Measurements from ENCODE around the gene APLP1.
"Not testable (repeated sequence)": the region's sequence is repeated elsewhere in the genome, so short reads cannot be mapped to it uniquely, and the experiment has no call there.

Gene APLP1

GRCh38 chr19:35883882-35884281, 15.5 kb downstream of the APLP1 start:
- Mint-ChIP-seq H3K9me3 (no peaks in the 10 kb centered on the region), H3K4me3 (no peak overlapping the region), H3K36me3 (peaks cover 27% of the 10 kb centered on the region), H3K27me3 (peaks cover 15% of the 10 kb centered on the region), H3K27ac (peak overlapping the region; percentile 65), H3K4me1 (peaks cover 10% of the 10 kb centered on the region)
- DNase-seq: no peak
- CTCF ChIA-PET: interaction anchor here (0.6 to 5.5 kb wide), 5 partner anchors 10 to 895 kb away, joined by 3 to 86 read pairs (median 4); no protein-coding TSS in a partner anchor

- peaks cover 4% of the 10 kb centered on the region for H3K4me1 Mint-ChIP-seq
- H3K9me3 Mint-ChIP-seq: no peaks in the 10 kb centered on the region
- peaks cover under 1% of the 10 kb centered on the region for H3K27me3 Mint-ChIP-seq
- H3K4me3 Mint-ChIP-seq: no peak overlapping the region
- DNase-seq: no peak
- peaks cover 37% of the 10 kb centered on the region for H3K36me3 Mint-ChIP-seq
- CTCF ChIA-PET: interaction anchor here (1.3 kb wide), 1 partner anchor 46 kb away, joined by 10 read pairs; no protein-coding TSS in a partner anchor
- H3K27ac Mint-ChIP-seq: peak overlapping the region; percentile 76
These were observed 16.9 kb downstream of the APLP1 start for GRCh38 chr19:35885225-35885738.

GRCh38 chr19:35885904-35886303, 17.5 kb downstream of the APLP1 start:
- CTCF ChIA-PET: interaction anchor here (1.3 kb wide), 1 partner anchor 46 kb away, joined by 10 read pairs; no protein-coding TSS in a partner anchor
- DNase-seq: no peak
- peaks cover 41% of the 10 kb centered on the region for H3K36me3 Mint-ChIP-seq
- H3K27me3 Mint-ChIP-seq: no peaks in the 10 kb centered on the region
- no peak overlapping the region for H3K4me3 Mint-ChIP-seq
- H3K27ac Mint-ChIP-seq: no peak overlapping the region
- peaks cover 4% of the 10 kb centered on the region for H3K4me1 Mint-ChIP-seq
- H3K9me3 Mint-ChIP-seq: no peaks in the 10 kb centered on the region

- Mint-ChIP-seq H3K9me3 (no peaks in the 10 kb centered on the region), H3K4me1 (peaks cover 3% of the 10 kb centered on the region), H3K27ac (no peak overlapping the region), H3K4me3 (no peak overlapping the region), H3K36me3 (peaks cover 45% of the 10 kb centered on the region), H3K27me3 (no peaks in the 10 kb centered on the region)
- CTCF ChIA-PET: no interaction called here
- no peak for DNase-seq
These were observed 18.8 kb downstream of the APLP1 start for GRCh38 chr19:35887197-35887596.

- no peak overlapping the region for H3K27ac Mint-ChIP-seq
- DNase-seq: no peak
- H3K4me3 Mint-ChIP-seq: no peak overlapping the region
- H3K36me3 Mint-ChIP-seq: peaks cover 55% of the 10 kb centered on the region
- CTCF ChIA-PET: interaction anchor here (1.2 kb wide), 1 partner anchor 43 kb away, joined by 4 read pairs; no protein-coding TSS in a partner anchor
- H3K27me3 Mint-ChIP-seq: no peaks in the 10 kb centered on the region
- no peaks in the 10 kb centered on the region for H3K9me3 Mint-ChIP-seq
- peaks cover 4% of the 10 kb centered on the region for H3K4me1 Mint-ChIP-seq
These were observed 20.0 kb downstream of the APLP1 start for GRCh38 chr19:35888398-35888797.

GRCh38 chr19:35889370-35890112, 21.2 kb downstream of the APLP1 start:
- CTCF ChIA-PET: interaction anchor here (0.6 to 1.2 kb wide), 2 partner anchors 12 to 42 kb away, joined by 3 to 4 read pairs; no protein-coding TSS in a partner anchor
- Mint-ChIP-seq H3K4me3 (no peak overlapping the region), H3K27me3 (no peaks in the 10 kb centered on the region), H3K4me1 (peaks cover 4% of the 10 kb centered on the region), H3K36me3 (peaks cover 61% of the 10 kb centered on the region), H3K27ac (no peak overlapping the region), H3K9me3 (no peaks in the 10 kb centered on the region)
- DNase-seq: no peak

GRCh38 chr19:35890113-35890650, 21.8 kb downstream of the APLP1 start:
- peaks cover 62% of the 10 kb centered on the region for H3K36me3 Mint-ChIP-seq
- H3K27me3 Mint-ChIP-seq: no peaks in the 10 kb centered on the region
- H3K9me3 Mint-ChIP-seq: no peaks in the 10 kb centered on the region
- CTCF ChIA-PET: no interaction called here
- H3K27ac Mint-ChIP-seq: no peak overlapping the region
- no peak overlapping the region for H3K4me3 Mint-ChIP-seq
- peaks cover 7% of the 10 kb centered on the region for H3K4me1 Mint-ChIP-seq
- DNase-seq: no peak

- not testable (repeated sequence) for H3K27ac Mint-ChIP-seq, DNase-seq, H3K27me3 Mint-ChIP-seq, H3K4me3 Mint-ChIP-seq, H3K9me3 Mint-ChIP-seq
- Mint-ChIP-seq H3K4me1 (peaks cover 15% of the 10 kb centered on the region), H3K36me3 (peaks cover 59% of the 10 kb centered on the region)
- CTCF ChIA-PET: interaction anchor here (0.6 kb wide), 1 partner anchor 30 kb away, joined by 3 read pairs; no protein-coding TSS in a partner anchor
These were observed 23.4 kb downstream of the APLP1 start for GRCh38 chr19:35891819-35892218.

- no peaks in the 10 kb centered on the region for H3K27me3 Mint-ChIP-seq
- H3K4me1 Mint-ChIP-seq: peaks cover 28% of the 10 kb centered on the region
- CTCF ChIA-PET: interaction anchor here (1.5 to 2.1 kb wide), 2 partner anchors 11 to 37 kb away, joined by 3 to 5 read pairs; no protein-coding TSS in a partner anchor
- H3K4me3 Mint-ChIP-seq: no peak overlapping the region
- no peak overlapping the region for H3K27ac Mint-ChIP-seq
- no peak for DNase-seq
- peaks cover 53% of the 10 kb centered on the region for H3K36me3 Mint-ChIP-seq
- no peaks in the 10 kb centered on the region for H3K9me3 Mint-ChIP-seq
These were observed 26.0 kb downstream of the APLP1 start for GRCh38 chr19:35894342-35894741.

GRCh38 chr19:35895911-35896642, 27.7 kb downstream of the APLP1 start:
- Mint-ChIP-seq H3K36me3 (peaks cover 44% of the 10 kb centered on the region), H3K27ac (peak overlapping the region; percentile 24), H3K4me3 (no peak overlapping the region)

GRCh38 chr19:35896643-35897040, 28.3 kb downstream of the APLP1 start:
- H3K27ac Mint-ChIP-seq: peak overlapping the region; percentile 45
- peaks cover 37% of the 10 kb centered on the region for H3K4me1 Mint-ChIP-seq
- H3K36me3 Mint-ChIP-seq: peaks cover 42% of the 10 kb centered on the region
- no peaks in the 10 kb centered on the region for H3K9me3 Mint-ChIP-seq
- no peaks in the 10 kb centered on the region for H3K27me3 Mint-ChIP-seq
- no peak overlapping the region for H3K4me3 Mint-ChIP-seq
- DNase-seq: no peak
- CTCF ChIA-PET: interaction anchor here (1.2 kb wide), 1 partner anchor 35 kb away, joined by 4 read pairs; no protein-coding TSS in a partner anchor

More at GRCh38 chr19:35895911-35896642, 27.7 kb downstream of the APLP1 start:
- Mint-ChIP-seq H3K9me3 (no peaks in the 10 kb centered on the region), H3K27me3 (no peaks in the 10 kb centered on the region), H3K4me1 (peaks cover 34% of the 10 kb centered on the region)
- CTCF ChIA-PET: interaction anchor here (1.0 to 1.2 kb wide), 2 partner anchors 17 to 35 kb away, joined by 3 to 4 read pairs; no protein-coding TSS in a partner anchor
- no peak for DNase-seq

GRCh38 chr19:35897706-35898451, 29.5 kb downstream of the APLP1 start:
- peak overlapping the region; percentile 84 for H3K4me3 Mint-ChIP-seq
- no peaks in the 10 kb centered on the region for H3K9me3 Mint-ChIP-seq
- CTCF ChIA-PET: no interaction called here
- H3K27ac Mint-ChIP-seq: peak overlapping the region; percentile 98
- DNase-seq: no peak
- peaks cover 38% of the 10 kb centered on the region for H3K36me3 Mint-ChIP-seq
- peaks cover 46% of the 10 kb centered on the region for H3K4me1 Mint-ChIP-seq
- no peaks in the 10 kb centered on the region for H3K27me3 Mint-ChIP-seq

GRCh38 chr19:35898499-35898809, 30.1 kb downstream of the APLP1 start:
- Mint-ChIP-seq H3K4me3 (peak overlapping the region; percentile 84), H3K4me1 (peaks cover 48% of the 10 kb centered on the region), H3K27ac (peak overlapping the region; percentile 98), H3K27me3 (no peaks in the 10 kb centered on the region), H3K36me3 (peaks cover 38% of the 10 kb centered on the region), H3K9me3 (no peaks in the 10 kb centered on the region)
- CTCF ChIA-PET: no interaction called here
- no peak for DNase-seq
